DMS153 (cell line): ENCODE data around the gene WDR33.

Source experiments
- DNase-seq: peaks from one replicate; lab custom pipeline; 2025; lab: John Stamatoyannopoulos, UW

Gene WDR33

GRCh38 chr2:127655209-127656073 is 155.5 kb downstream of the WDR33 start:
- DNase-seq = no peak

GRCh38 chr2:127654838-127655175 is 156.2 kb downstream of the WDR33 start:
- DNase-seq = no peak

- no peak for DNase-seq
Measured at GRCh38 chr2:127654084-127654837, 156.7 kb downstream of the WDR33 start.

DNA sequence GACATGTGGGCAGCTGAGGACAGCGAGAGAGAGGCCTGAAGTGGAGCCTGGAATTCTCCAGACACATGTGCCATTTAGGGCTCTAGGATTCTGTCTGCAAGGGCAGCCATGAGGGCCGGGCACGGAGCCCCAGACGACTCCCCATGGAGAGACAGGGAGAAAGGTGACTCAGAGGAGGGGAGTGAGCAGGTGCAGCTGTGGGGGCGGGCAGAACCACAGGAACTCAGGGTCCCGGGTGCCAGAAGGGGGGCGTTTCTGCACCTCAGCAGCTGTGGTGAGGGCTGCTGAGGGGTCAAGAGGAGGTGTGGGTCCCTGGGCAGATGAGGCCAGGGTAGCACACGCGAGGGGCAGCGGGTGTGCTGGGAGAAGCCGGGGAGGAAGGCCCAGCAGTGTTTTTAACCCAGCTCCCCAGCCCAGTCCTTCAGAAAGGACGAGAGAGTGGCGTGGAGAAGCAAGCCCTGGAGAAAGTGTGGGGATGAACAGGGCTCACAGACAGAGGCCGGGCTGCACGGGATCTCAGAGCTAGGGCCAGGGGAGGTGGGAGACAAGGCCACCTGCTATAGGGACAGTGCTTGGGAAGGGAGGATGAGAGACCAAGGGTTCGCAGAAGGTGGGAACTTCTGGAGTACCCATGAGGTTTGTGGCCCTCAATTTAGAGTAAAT is 157.4 kb downstream of the WDR33 start:
- DNase-seq = no peak

DNA sequence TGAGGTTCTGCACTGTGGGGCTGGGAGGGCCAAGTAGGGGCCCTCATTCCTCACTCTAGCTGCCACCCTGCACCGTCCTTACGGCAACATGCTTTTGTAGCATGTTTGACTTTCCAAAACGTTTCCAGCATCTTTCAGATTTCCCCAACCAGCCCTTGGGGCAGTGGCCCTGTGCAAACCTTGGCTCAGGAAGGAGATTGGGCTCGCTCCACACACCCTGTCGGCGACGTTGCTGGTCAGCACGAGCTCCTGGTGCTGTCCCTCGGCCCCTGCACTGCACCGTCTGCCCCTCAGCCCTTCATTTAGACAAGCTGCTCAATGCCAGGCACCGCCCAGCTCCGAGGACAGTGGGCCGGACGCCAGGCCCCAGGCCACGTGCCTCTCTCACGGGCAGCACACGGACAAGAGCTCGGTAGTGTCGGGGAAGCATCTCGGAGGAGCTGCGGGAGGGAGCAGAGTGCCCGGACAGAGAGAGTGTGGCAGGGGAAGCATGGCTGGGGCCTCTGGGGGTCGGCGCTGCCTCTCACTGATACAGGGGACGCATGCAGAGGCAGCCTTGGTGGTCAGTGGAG is 158.1 kb downstream of the WDR33 start:
- DNase-seq = no peak

DNA sequence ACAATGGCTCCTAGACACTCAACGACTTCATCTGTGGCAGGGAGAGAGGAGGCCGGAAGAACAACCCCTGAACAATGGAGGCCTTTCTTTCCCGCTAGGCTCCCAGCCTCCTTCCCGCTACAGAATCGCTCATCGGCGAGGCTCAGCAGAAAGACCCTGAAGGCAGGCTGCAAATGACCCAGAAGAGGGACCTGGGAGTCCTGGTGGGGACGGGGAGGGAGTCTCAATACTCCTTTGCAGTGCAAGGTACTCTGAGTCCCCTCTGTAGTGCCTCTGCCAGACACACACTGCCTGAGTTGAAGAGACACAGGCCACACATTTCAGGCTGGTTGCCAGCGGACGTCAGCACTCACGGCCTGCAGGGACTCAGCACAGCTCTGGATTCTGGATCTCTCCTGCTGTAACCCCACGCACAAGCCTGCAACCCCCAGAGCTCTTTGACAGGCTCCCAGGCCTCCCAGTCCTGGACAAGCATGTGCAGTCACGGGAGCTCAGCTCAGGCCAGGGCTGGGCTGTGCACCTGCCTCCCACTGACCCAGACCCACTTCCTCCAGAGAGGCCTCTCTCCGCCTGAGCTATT is 158.9 kb downstream of the WDR33 start:
- DNase-seq = no peak

DNA sequence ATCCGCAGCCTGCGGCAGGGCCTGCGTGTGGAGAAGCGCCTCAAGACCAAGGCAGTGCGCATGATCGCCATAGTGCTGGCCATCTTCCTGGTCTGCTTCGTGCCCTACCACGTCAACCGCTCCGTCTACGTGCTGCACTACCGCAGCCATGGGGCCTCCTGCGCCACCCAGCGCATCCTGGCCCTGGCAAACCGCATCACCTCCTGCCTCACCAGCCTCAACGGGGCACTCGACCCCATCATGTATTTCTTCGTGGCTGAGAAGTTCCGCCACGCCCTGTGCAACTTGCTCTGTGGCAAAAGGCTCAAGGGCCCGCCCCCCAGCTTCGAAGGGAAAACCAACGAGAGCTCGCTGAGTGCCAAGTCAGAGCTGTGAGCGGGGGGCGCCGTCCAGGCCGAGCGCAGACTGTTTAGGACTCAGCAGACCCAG is 159.6 kb downstream of the WDR33 start:
- DNase-seq = no peak
